HEK293 (cell line): ENCODE results near the gene PXMP2.

Source experiments
- CTCF ChIP-seq: fragments of 450-650 bp; formaldehyde crosslinking; IDR thresholded peaks from 2 replicates; pipeline ENCODE4 v1.5.1; 2016; ENCODE audit warnings: missing biosample characterization, missing genetic modification characterization
- GFI1B ChIP-seq: fragments of 450-650 bp; formaldehyde crosslinking; IDR thresholded peaks from 2 replicates; pipeline ENCODE4 v1.5.1; 2016; ENCODE audit warnings: missing biosample characterization, missing genetic modification characterization
- HIC1 ChIP-seq: fragments of 450-650 bp; formaldehyde crosslinking; IDR thresholded peaks from 2 replicates; pipeline ENCODE4 v1.5.1; 2016; ENCODE audit warnings: missing biosample characterization, missing genetic modification characterization
- HOXD13 ChIP-seq: sonication (generic); formaldehyde crosslinking; IDR thresholded peaks from 2 replicates; pipeline ENCODE4 v1.8.0; 2022; ENCODE audit warnings: missing genetic modification reagents, borderline replicate concordance
- KLF8 ChIP-seq: fragments of 450-650 bp; formaldehyde crosslinking; IDR thresholded peaks from 2 replicates; pipeline ENCODE4 v1.5.1; 2016; ENCODE audit warnings: missing biosample characterization, missing genetic modification characterization
- OVOL3 ChIP-seq: fragments of 450-650 bp; formaldehyde crosslinking; IDR thresholded peaks from 2 replicates; pipeline ENCODE4 v1.5.1; 2016; ENCODE audit warnings: missing biosample characterization, missing genetic modification characterization
- PRDM2 ChIP-seq: fragments of 450-650 bp; formaldehyde crosslinking; IDR thresholded peaks from 2 replicates; pipeline ENCODE4 v1.5.1; 2016; ENCODE audit warnings: missing biosample characterization, missing genetic modification characterization, borderline replicate concordance
- SETDB1 ChIP-seq: IDR thresholded peaks from one replicate; pipeline ENCODE4 v1.6.1; 2017; ENCODE audit warnings: mild to moderate bottlenecking, low read length, moderate library complexity, mixed read lengths; ENCODE audit not compliant: insufficient read length
- SP7 ChIP-seq: fragments of 450-650 bp; formaldehyde crosslinking; IDR thresholded peaks from 2 replicates; pipeline ENCODE4 v1.5.1; 2016; ENCODE audit warnings: missing biosample characterization, missing genetic modification characterization
- ZBTB21 ChIP-seq: fragments of 450-650 bp; formaldehyde crosslinking; IDR thresholded peaks from 2 replicates; pipeline ENCODE4 v1.5.1; 2017; ENCODE audit warnings: missing biosample characterization, missing genetic modification characterization
- ZFHX2 ChIP-seq: fragments of 450-650 bp; formaldehyde crosslinking; conservative IDR thresholded peaks from 2 replicates; pipeline ENCODE4 v1.5.1; 2016; ENCODE audit warnings: missing biosample characterization, missing genetic modification characterization
- ZFP37 ChIP-seq: fragments of 450-650 bp; formaldehyde crosslinking; IDR thresholded peaks from 2 replicates; pipeline ENCODE4 v1.5.1; 2016; ENCODE audit warnings: missing biosample characterization, missing genetic modification characterization
- ZFP69B ChIP-seq: fragments of 450-650 bp; formaldehyde crosslinking; IDR thresholded peaks from 2 replicates; pipeline ENCODE4 v1.5.1; 2016; ENCODE audit warnings: missing biosample characterization, missing genetic modification characterization
- ZNF175 ChIP-seq: fragments of 450-650 bp; formaldehyde crosslinking; IDR thresholded peaks from 2 replicates; pipeline ENCODE4 v1.5.1; 2016; ENCODE audit warnings: missing biosample characterization, missing genetic modification characterization
- ZNF24 ChIP-seq: fragments of 450-650 bp; formaldehyde crosslinking; IDR thresholded peaks from 2 replicates; pipeline ENCODE4 v1.5.1; 2016; ENCODE audit warnings: missing biosample characterization, missing genetic modification characterization
- ZNF398 ChIP-seq: fragments of 450-650 bp; formaldehyde crosslinking; IDR thresholded peaks from 2 replicates; pipeline ENCODE4 v1.5.1; 2017; ENCODE audit warnings: missing biosample characterization, missing genetic modification characterization
- ZNF426 ChIP-seq: fragments of 450-650 bp; formaldehyde crosslinking; IDR thresholded peaks from 2 replicates; pipeline ENCODE4 v1.5.1; 2017; ENCODE audit warnings: missing biosample characterization, missing genetic modification characterization, mild to moderate bottlenecking, inconsistent platforms, moderate library complexity
- ZNF555 ChIP-seq: fragments of 450-650 bp; formaldehyde crosslinking; conservative IDR thresholded peaks from 2 replicates; pipeline ENCODE4 v1.5.1; 2017; ENCODE audit warnings: missing biosample characterization, mild to moderate bottlenecking, missing genetic modification characterization, inconsistent platforms
- ZNF561 ChIP-seq: fragments of 450-650 bp; IDR thresholded peaks from 2 replicates; pipeline ENCODE4 v1.5.1; 2018; ENCODE audit warnings: missing biosample characterization, missing genetic modification characterization, borderline replicate concordance
- ZNF571 ChIP-seq: fragments of 450-650 bp; formaldehyde crosslinking; IDR thresholded peaks from 2 replicates; pipeline ENCODE4 v1.5.0; 2017; ENCODE audit warnings: missing biosample characterization, missing genetic modification characterization
- ZNF596 ChIP-seq: fragments of 450-650 bp; IDR thresholded peaks from 2 replicates; pipeline ENCODE4 v1.5.0; 2018; ENCODE audit warnings: missing biosample characterization, mild to moderate bottlenecking, missing genetic modification characterization, moderate library complexity
- ZNF610 ChIP-seq: fragments of 450-650 bp; formaldehyde crosslinking; IDR thresholded peaks from 2 replicates; pipeline ENCODE4 v1.5.1; 2016; ENCODE audit warnings: missing biosample characterization, missing genetic modification characterization, borderline replicate concordance
- ZNF621 ChIP-seq: fragments of 450-650 bp; formaldehyde crosslinking; IDR thresholded peaks from 2 replicates; pipeline ENCODE4 v1.5.1; 2017; ENCODE audit warnings: missing biosample characterization, missing genetic modification characterization
- ZNF670 ChIP-seq: fragments of 450-650 bp; formaldehyde crosslinking; IDR thresholded peaks from 2 replicates; pipeline ENCODE4 v1.5.1; 2016; ENCODE audit warnings: missing biosample characterization, missing genetic modification characterization, low read depth
- ZNF701 ChIP-seq: fragments of 450-650 bp; formaldehyde crosslinking; IDR thresholded peaks from 2 replicates; pipeline ENCODE4 v1.5.1; 2016; ENCODE audit warnings: missing biosample characterization, missing genetic modification characterization
- ZNF777 ChIP-seq: fragments of 450-650 bp; formaldehyde crosslinking; IDR thresholded peaks from 2 replicates; pipeline ENCODE4 v1.5.1; 2017; ENCODE audit warnings: missing biosample characterization, missing genetic modification characterization, borderline replicate concordance

Gene PXMP2

GRCh38 chr12:132687211-132688164 lies at the start of gene PXMP2, which contains the start of gene POLE (continued):
- TF ChIP-seq ZNF571 (tag by site-specific recombination) (no peak), OVOL3 (tag by site-specific recombination) (no peak), ZFHX2 (tag by site-specific recombination) (peak; percentile 69), SP7 (peak; percentile 52), ZNF426 (no peak), CTCF (tag by site-specific recombination) (peak; percentile 35; the same call in 1 of the 2 replicates), SETDB1 (no peak), GFI1B (tag by site-specific recombination) (no peak), ZNF398 (tag by site-specific recombination) (no peak), ZNF701 (no peak), ZNF555 (tag by site-specific recombination) (no peak), ZNF596 (tag by site-specific recombination) (no peak), HIC1 (tag by site-specific recombination) (peak; percentile 56; the same call in 1 of the 2 replicates), PRDM2 (tag by site-specific recombination) (no peak), ZNF610 (tag by site-specific recombination) (peak; percentile 72; the same call in 1 of the 2 replicates), ZFP69B (tag by site-specific recombination) (0 out of 2 replicates have a peak, but pooled peaks have one; percentile 31), ZNF175 (tag by site-specific recombination) (no peak), ZNF777 (tag by site-specific recombination) (no peak), KLF8 (tag by site-specific recombination) (peak; percentile 94), HOXD13 (CRISPR knock-in tag) (no peak), ZNF24 (tag by site-specific recombination) (0 out of 2 replicates have a peak, but pooled peaks have one; percentile 22), ZNF561 (tag by site-specific recombination) (peak; percentile 83), ZNF621 (tag by site-specific recombination) (no peak), ZNF670 (tag by site-specific recombination) (no peak), ZBTB21 (tag by site-specific recombination) (no peak), ZFP37 (tag by site-specific recombination) (no peak)
